B cell (primary cell): Measurements from ENCODE around the gene APLN. TPM values are rescaled to one million over a fixed set of nuclear protein-coding genes. Genes with fewer than 3 reads are reported as not detected.

Experiments
- ATAC-seq: fragments of 200-7000 bp; cut with Tn5 transposase; one replicate; pipeline ENCODE4 v1.10.0; 2021; ENCODE audit warnings: low read depth, mild to moderate bottlenecking, moderate number of reproducible peaks, moderate library complexity
- CTCF ChIA-PET: fragments of 350-600 bp; sonication (Branson Sonifier 250); formaldehyde crosslinking; loops from one replicate; lab custom pipeline; 2021; ENCODE audit warnings: antibody characterized with exemption, inconsistent platforms; lab: Charles Lee
- POLR2A ChIA-PET: fragments of 350-600 bp; sonication (Branson Sonifier 250); formaldehyde crosslinking; loops from one replicate; lab custom pipeline; 2021; ENCODE audit warnings: antibody characterized with exemption; lab: Charles Lee
- DNase-seq: peaks from one replicate; pipeline ENCODE4 v3.0.0; 2013
- H2AFZ ChIP-seq: 2 replicates; pipeline ENCODE4 v1.6.1; 2012; ENCODE audit warnings: mild to moderate bottlenecking, low read depth, low read length; ENCODE audit not compliant: insufficient read depth, poor library complexity, severe bottlenecking
- H3K27ac ChIP-seq, 2 donors: 1 replicate in 1 of 2; 2 replicates in 1 of 2; pipeline ENCODE4 v1.5.1; 2012 to 2013; ENCODE audit warnings: low read length in 2 of 2, mild to moderate bottlenecking in 2 of 2, moderate library complexity in 1 of 2
- H3K27me3 ChIP-seq, 4 experiments: fragments of 200-600 bp in 1 of 4; sonication (generic) in 1 of 4; replicated peaks in 1 of 4; 1 replicate in 2 of 4; 2 replicates in 2 of 4; pipeline versions ENCODE4 v1.6.1 to v1.7.0; 2013 to 2016; ENCODE audit warnings: low read length in 3 of 4, mild to moderate bottlenecking in 2 of 4, mixed read lengths in 1 of 4, moderate library complexity in 1 of 4; ENCODE audit not compliant: insufficient read depth in 4 of 4, control insufficient read depth in 3 of 4; ENCODE audit errors: control extremely low read depth in 1 of 4
- H3K36me3 ChIP-seq, 2 experiments: replicated peaks in 1 of 2; 1 replicate in 1 of 2; 2 replicates in 1 of 2; pipeline versions ENCODE4 v1.6.1 to v1.7.1; 2013; ENCODE audit warnings: low read length in 1 of 2; ENCODE audit not compliant: insufficient read depth in 2 of 2, control insufficient read depth in 1 of 2; ENCODE audit errors: control extremely low read depth in 1 of 2, extremely low read depth in 1 of 2
- H3K4me1 ChIP-seq, 2 donors: fragments of 200-600 bp in 1 of 2; sonication (generic) in 1 of 2; 1 replicate in 1 of 2; 2 replicates in 1 of 2; pipeline versions ENCODE4 v1.5.1 to v1.6.1; 2013 to 2017; ENCODE audit warnings: low read length in 2 of 2; ENCODE audit not compliant: control insufficient read depth in 2 of 2, insufficient read depth in 2 of 2
- H3K4me2 ChIP-seq: replicated peaks from 2 replicates; pipeline ENCODE3; 2012; ENCODE audit warnings: mild to moderate bottlenecking, low read depth, low read length; ENCODE audit not compliant: poor library complexity, severe bottlenecking
- H3K4me3 ChIP-seq, 5 experiments: fragments of 200-600 bp in 1 of 5; sonication (generic) in 1 of 5; 1 replicate in 3 of 5; 2 replicates in 2 of 5; pipeline versions ENCODE4 v1.5.1 to v1.7.0; 2011 to 2016; ENCODE audit warnings: low read length in 4 of 5, mild to moderate bottlenecking in 4 of 5, low read depth in 2 of 5, control low read depth in 1 of 5, moderate library complexity in 1 of 5; ENCODE audit not compliant: insufficient read depth in 1 of 5; ENCODE audit errors: control extremely low read depth in 1 of 5, extremely low read depth in 1 of 5
- H3K79me2 ChIP-seq: fragments of 200-600 bp; sonication (generic); one replicate; pipeline ENCODE4 v1.6.0; 2016; ENCODE audit warnings: low read length; ENCODE audit not compliant: control insufficient read depth, insufficient read depth
- H3K9ac ChIP-seq: fragments of 200-600 bp; sonication (generic); 2 replicates; pipeline ENCODE4 v1.6.1; 2017; ENCODE audit warnings: mild to moderate bottlenecking, low read length, moderate library complexity
- H3K9me3 ChIP-seq, 3 donors: one replicate each; pipeline versions ENCODE4 v1.6.1 to v1.7.1; 2013; ENCODE audit warnings: low read length in 2 of 3; ENCODE audit not compliant: control insufficient read depth in 2 of 3, insufficient read depth in 1 of 3; ENCODE audit errors: control extremely low read depth in 1 of 3
- H4K20me1 ChIP-seq: 2 replicates; pipeline ENCODE4 v1.6.0; 2012; ENCODE audit warnings: mild to moderate bottlenecking, low read length; ENCODE audit not compliant: insufficient read depth, control insufficient read depth, poor library complexity, severe bottlenecking
- H3K27ac Mint-ChIP-seq: one replicate; pipeline ENCODE4 v1.8.0; 2021; ENCODE audit warnings: mixed read lengths
- H3K27me3 Mint-ChIP-seq: one replicate; pipeline ENCODE4 v1.8.0; 2021; ENCODE audit warnings: mixed read lengths
- H3K4me1 Mint-ChIP-seq: one replicate; pipeline ENCODE4 v1.8.0; 2021; ENCODE audit warnings: mixed read lengths
- H3K4me3 Mint-ChIP-seq: one replicate; pipeline ENCODE4 v1.8.0; 2021; ENCODE audit warnings: mixed read lengths
- H3K9me3 Mint-ChIP-seq: one replicate; pipeline ENCODE4 v1.8.0; 2022; ENCODE audit warnings: mixed read lengths; ENCODE audit not compliant: insufficient read depth
- CTCF ChIP-seq: fragments of 200-600 bp; IDR thresholded peaks from one replicate; pipeline ENCODE4 v1.8.0; 2022; ENCODE audit warnings: antibody characterized with exemption, mild to moderate bottlenecking
- EZH2 ChIP-seq: IDR thresholded peaks from 2 replicates; pipeline ENCODE4 v1.6.1; 2012; ENCODE audit warnings: borderline replicate concordance, low read depth, mild to moderate bottlenecking, moderate library complexity, low read length; ENCODE audit not compliant: insufficient read depth, poor library complexity, severe bottlenecking
- WGBS: methylation state at CpG from one replicate; pipeline ENCODE4 v1.1.5; 2013; ENCODE audit warnings: missing lambda C conversion rate; ENCODE audit not compliant: insufficient coverage; 5-methylcytosine and 5-hydroxymethylcytosine counted together
- intact Hi-C: fragments of 100-400 bp; cut with micrococcal nuclease; formaldehyde crosslinking; loops from one replicate; pipeline ENCODE4 v1.10.0; 2022
- polyA plus RNA-seq: library from polyadenylated mRNA; depleted of rRNA; stranded (reverse); fragments of >200 nt; gene quantifications from 2 replicates; pipeline ENCODE4 v1.2.3, GENCODE V29; 2012
- total RNA-seq, 2 donors: library from RNA; stranded (reverse); fragments of 120-200 nt in 1 of 2; gene quantifications; 1 replicate in 1 of 2; 2 replicates in 1 of 2; pipeline versions ENCODE4 v1.2.3 to v1.2.4, GENCODE V29; 2013 to 2022

Gene APLN
- total and polyA plus RNA-seq, 2 donors (not counting 1 experiment from before 2014, with no cell fraction given), result not detected

GRCh38 chrX:129617420-129617819 lies 37.3 kb downstream of the APLN start:
- H2AFZ ChIP-seq, result no peak overlapping the region
- Mint-ChIP-seq H3K9me3 (no peaks in the 10 kb centered on the region), H3K27ac (no peak overlapping the region), H3K4me3 (no peak overlapping the region), H3K27me3 (no peaks in the 10 kb centered on the region), H3K4me1 (no peaks in the 10 kb centered on the region)
- no peak overlapping the region for H3K27ac ChIP-seq
- no peaks in the 10 kb centered on the region for H4K20me1 ChIP-seq
- H3K79me2 ChIP-seq, result no peaks in the 10 kb centered on the region
- no peak for DNase-seq
- ChIA-PET CTCF (interaction anchor here (0.7 kb wide), 1 partner anchor 10 kb away, joined by 3 read pairs; no protein-coding TSS in a partner anchor), POLR2A (no interaction called here)
- TF ChIP-seq CTCF (no peak), EZH2 (no peak)
- ATAC-seq, result no peak
- no peaks in the 10 kb centered on the region for H3K9me3 ChIP-seq
- H3K9ac ChIP-seq, result no peak overlapping the region
- H3K4me2 ChIP-seq, result no peak overlapping the region
- H3K27me3 ChIP-seq, result no peaks in the 10 kb centered on the region
- no peaks in the 10 kb centered on the region for H3K36me3 ChIP-seq
- no peaks in the 10 kb centered on the region for H3K4me1 ChIP-seq
- intact Hi-C loops, result no loop called here
- WGBS, result 67% methylated on average over 1 of the region's 6 CpGs
- H3K4me3 ChIP-seq, result no peak overlapping the region

GRCh38 chrX:129614481-129615255 lies 40.1 kb downstream of the APLN start:
- Histone ChIP-seq H3K4me1 (no peaks in the 10 kb centered on the region), H3K27ac (no peak overlapping the region), H2AFZ (no peak overlapping the region), H3K79me2 (no peaks in the 10 kb centered on the region), H3K36me3 (no peaks in the 10 kb centered on the region), H3K4me2 (no peak overlapping the region), H3K4me3 (no peak overlapping the region), H3K9me3 (no peaks in the 10 kb centered on the region), H4K20me1 (no peaks in the 10 kb centered on the region), H3K9ac (no peak overlapping the region), H3K27me3 (no peaks in the 10 kb centered on the region)
- no peaks in the 10 kb centered on the region for H3K27me3 Mint-ChIP-seq
- TF ChIP-seq CTCF (no peak), EZH2 (no peak)
- no peaks in the 10 kb centered on the region for H3K9me3 Mint-ChIP-seq
- no peaks in the 10 kb centered on the region for H3K4me1 Mint-ChIP-seq
- CTCF ChIA-PET, result interaction anchor here (1.1 kb wide), 1 partner anchor 13 kb away, joined by 5 read pairs; no protein-coding TSS in a partner anchor
- DNase-seq, result no peak
- H3K4me3 Mint-ChIP-seq, result no peak overlapping the region
- no peak overlapping the region for H3K27ac Mint-ChIP-seq
- POLR2A ChIA-PET, result no interaction called here
- ATAC-seq, result no peak
- intact Hi-C loops, result no loop called here
- WGBS, result 60% methylated on average over 1 of the region's 5 CpGs
